HG03175 (cell line): ENCODE results near the gene RGCC.
A peak's percentile ranks its signal among the peaks of the same experiment; 100 is the strongest.
"Not testable (repeated sequence)": the region's sequence is repeated elsewhere in the genome, so short reads cannot be mapped to it uniquely, and the experiment has no call there.

Experiments
- ATAC-seq: cut with Tn5 transposase; IDR thresholded peaks from one replicate; pipeline ENCODE4 v1.9.1; 2021; ENCODE audit warnings: mild to moderate bottlenecking, moderate library complexity; ENCODE audit not compliant: unreplicated experiment

Gene RGCC

GRCh38 chr13:41488124-41488523 lies 30.8 kb downstream of the RGCC start:
- no peak for ATAC-seq

- ATAC-seq: no peak
Measured at GRCh38 chr13:41490371-41491015, 33.1 kb downstream of the RGCC start.

GRCh38 chr13:41491436-41491835 lies 34.1 kb downstream of the RGCC start:
- no peak for ATAC-seq

- ATAC-seq: peak; percentile 63
Measured at GRCh38 chr13:41492432-41493260, 35.3 kb downstream of the RGCC start.

- ATAC-seq: no peak
Measured at GRCh38 chr13:41494202-41494601, 36.9 kb downstream of the RGCC start.

- no peak for ATAC-seq
Measured at GRCh38 chr13:41495044-41495443, 37.7 kb downstream of the RGCC start.

- ATAC-seq: no peak
Measured at GRCh38 chr13:41496420-41497234, 39.3 kb downstream of the RGCC start.

GRCh38 chr13:41497436-41497835 lies 40.1 kb downstream of the RGCC start:
- no peak for ATAC-seq

GRCh38 chr13:41499452-41499851 lies 42.1 kb downstream of the RGCC start:
- ATAC-seq: no peak

GRCh38 chr13:41500511-41500910 lies 43.2 kb downstream of the RGCC start:
- ATAC-seq: no peak

- ATAC-seq: no peak
Measured at GRCh38 chr13:41501281-41501680, 43.9 kb downstream of the RGCC start.

- no peak for ATAC-seq
Measured at GRCh38 chr13:41502031-41502430, 44.7 kb downstream of the RGCC start.

GRCh38 chr13:41502673-41503072 lies 45.3 kb downstream of the RGCC start:
- ATAC-seq: peak; percentile 80

GRCh38 chr13:41503356-41503755 lies 46.0 kb downstream of the RGCC start:
- no peak for ATAC-seq

GRCh38 chr13:41504657-41505056 lies 47.3 kb downstream of the RGCC start:
- ATAC-seq: not testable (repeated sequence)

- ATAC-seq: no peak
Measured at GRCh38 chr13:41505209-41505835, 48.0 kb downstream of the RGCC start.

GRCh38 chr13:41506312-41506711 lies 49.0 kb downstream of the RGCC start:
- ATAC-seq: no peak

- no peak for ATAC-seq
Measured at GRCh38 chr13:41509971-41510370, 52.6 kb downstream of the RGCC start.

GRCh38 chr13:41511827-41512226 lies 54.5 kb downstream of the RGCC start:
- no peak for ATAC-seq

- no peak for ATAC-seq
Measured at GRCh38 chr13:41512441-41512840, 55.1 kb downstream of the RGCC start.

GRCh38 chr13:41513600-41513999 lies 56.2 kb downstream of the RGCC start:
- ATAC-seq: no peak
